HG02943 (cell line): ENCODE data around the gene ATRNL1.

Source experiments
- ATAC-seq: cut with Tn5 transposase; IDR thresholded peaks from one replicate; pipeline ENCODE4 v1.9.1; 2021; ENCODE audit warnings: mild to moderate bottlenecking, low read depth, moderate library complexity; ENCODE audit not compliant: unreplicated experiment

ATRNL1 gene

GRCh38 chr10:115968236-115968635 is 875.1 kb downstream of the ATRNL1 start:
- no peak for ATAC-seq

- no peak for ATAC-seq
Observed at GRCh38 chr10:115969591-115969990, 876.4 kb downstream of the ATRNL1 start.

GRCh38 chr10:115971921-115972320 is 878.8 kb downstream of the ATRNL1 start:
- ATAC-seq = no peak

- ATAC-seq = no peak
Observed at GRCh38 chr10:115972426-115972825, 879.3 kb downstream of the ATRNL1 start.

- no peak for ATAC-seq
Observed at GRCh38 chr10:115974351-115974750, 881.2 kb downstream of the ATRNL1 start.

- no peak for ATAC-seq
Observed at GRCh38 chr10:115974816-115975430, 881.8 kb downstream of the ATRNL1 start.

- no peak for ATAC-seq
Observed at GRCh38 chr10:115975506-115975905, 882.3 kb downstream of the ATRNL1 start.

- ATAC-seq = no peak
Observed at GRCh38 chr10:115976342-115976741, 883.2 kb downstream of the ATRNL1 start.

- no peak for ATAC-seq
Observed at GRCh38 chr10:115977855-115978254, 884.7 kb downstream of the ATRNL1 start.

- ATAC-seq = no peak
Observed at GRCh38 chr10:115979576-115979975, 886.4 kb downstream of the ATRNL1 start.

- no peak for ATAC-seq
Observed at GRCh38 chr10:115980470-115980869, 887.3 kb downstream of the ATRNL1 start.

- no peak for ATAC-seq
Observed at GRCh38 chr10:115981081-115981480, 887.9 kb downstream of the ATRNL1 start.

GRCh38 chr10:115982076-115982475 is 888.9 kb downstream of the ATRNL1 start:
- no peak for ATAC-seq

GRCh38 chr10:115982526-115982925 is 889.4 kb downstream of the ATRNL1 start:
- ATAC-seq = no peak

GRCh38 chr10:115985786-115986185 is 892.6 kb downstream of the ATRNL1 start:
- ATAC-seq = no peak

- no peak for ATAC-seq
Observed at GRCh38 chr10:115988380-115988779, 895.2 kb downstream of the ATRNL1 start.

- ATAC-seq = no peak
Observed at GRCh38 chr10:115989621-115990020, 896.5 kb downstream of the ATRNL1 start.

- ATAC-seq = no peak
Observed at GRCh38 chr10:115992236-115992986, 899.2 kb downstream of the ATRNL1 start.

- no peak for ATAC-seq
Observed at GRCh38 chr10:115996031-115996430, 902.9 kb downstream of the ATRNL1 start.

GRCh38 chr10:115998301-115998700 is 905.1 kb downstream of the ATRNL1 start:
- ATAC-seq = no peak
